ENCODE data around the gene SPEF1. TPM values are rescaled to one million over a fixed set of nuclear protein-coding genes. Genes with fewer than 3 reads are reported as not detected.
A peak's percentile ranks its signal among the peaks of the same experiment; 100 is the strongest.

SPEF1 gene
- total and polyA plus RNA-seq, 2 of the 13 experiments (the other 11 are each of a cell fraction or from before 2014, with no cell fraction given): 0.11 to 0.27 TPM

DNA sequence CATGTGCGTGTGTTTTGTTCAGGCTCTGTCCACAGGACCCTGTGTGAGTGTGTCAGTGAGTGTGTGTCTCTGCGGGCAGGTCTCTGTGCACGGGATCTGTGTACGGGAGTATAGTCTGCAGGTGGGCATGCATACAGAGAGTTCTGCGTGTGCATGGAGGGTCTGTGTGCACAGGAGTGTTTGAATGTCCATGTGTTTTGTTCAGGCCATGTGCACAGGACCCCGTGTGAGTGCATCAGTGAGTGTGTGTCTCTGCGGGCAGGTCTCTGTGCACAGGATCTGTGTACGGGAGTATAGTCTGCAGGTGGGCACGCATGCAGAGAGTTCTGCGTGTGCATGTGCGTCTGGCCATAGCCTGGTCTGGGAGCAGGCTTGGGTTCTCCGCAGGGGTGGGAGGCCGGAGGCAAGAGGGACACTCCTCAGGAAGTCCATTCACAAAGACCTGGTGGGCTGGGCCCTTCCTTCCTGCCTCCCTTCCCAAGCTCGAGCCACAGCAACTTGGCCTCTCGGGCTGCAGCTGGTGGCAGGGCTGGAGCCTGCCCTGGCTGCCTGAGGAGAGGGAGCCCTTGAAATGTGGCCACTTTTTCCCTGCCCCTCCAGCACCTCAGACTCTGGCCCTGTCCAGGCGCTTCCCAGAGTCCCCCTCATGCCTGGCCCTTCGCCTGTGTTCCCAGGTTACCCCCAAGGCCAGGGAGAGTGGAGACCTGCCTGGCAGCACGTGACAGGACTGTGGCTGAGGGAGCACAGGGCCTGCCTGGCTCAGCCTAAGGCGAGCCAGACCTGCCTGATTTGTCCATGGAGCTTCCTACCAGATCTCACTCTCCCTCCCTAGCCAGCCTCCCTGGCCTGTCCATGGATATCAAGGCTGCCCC lies 42.0 kb downstream of the SPEF1 start (continued):
- TF ChIP-seq, protein P1, sequence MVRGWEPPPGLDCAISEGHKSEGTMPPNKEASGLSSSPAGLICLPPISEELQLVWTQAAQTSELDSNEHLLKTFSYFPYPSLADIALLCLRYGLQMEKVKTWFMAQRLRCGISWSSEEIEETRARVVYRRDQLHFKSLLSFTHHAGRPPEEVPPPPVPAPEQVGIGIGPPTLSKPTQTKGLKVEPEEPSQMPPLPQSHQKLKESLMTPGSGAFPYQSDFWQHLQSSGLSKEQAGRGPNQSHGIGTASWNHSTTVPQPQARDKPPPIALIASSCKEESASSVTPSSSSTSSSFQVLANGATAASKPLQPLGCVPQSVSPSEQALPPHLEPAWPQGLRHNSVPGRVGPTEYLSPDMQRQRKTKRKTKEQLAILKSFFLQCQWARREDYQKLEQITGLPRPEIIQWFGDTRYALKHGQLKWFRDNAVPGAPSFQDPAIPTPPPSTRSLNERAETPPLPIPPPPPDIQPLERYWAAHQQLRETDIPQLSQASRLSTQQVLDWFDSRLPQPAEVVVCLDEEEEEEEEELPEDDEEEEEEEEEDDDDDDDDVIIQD (CRISPR knock-in tag; IDR thresholded peaks at IDR 0.05; ENCODE audit: low read depth): no peak
- TF ChIP-seq, protein P2, sequence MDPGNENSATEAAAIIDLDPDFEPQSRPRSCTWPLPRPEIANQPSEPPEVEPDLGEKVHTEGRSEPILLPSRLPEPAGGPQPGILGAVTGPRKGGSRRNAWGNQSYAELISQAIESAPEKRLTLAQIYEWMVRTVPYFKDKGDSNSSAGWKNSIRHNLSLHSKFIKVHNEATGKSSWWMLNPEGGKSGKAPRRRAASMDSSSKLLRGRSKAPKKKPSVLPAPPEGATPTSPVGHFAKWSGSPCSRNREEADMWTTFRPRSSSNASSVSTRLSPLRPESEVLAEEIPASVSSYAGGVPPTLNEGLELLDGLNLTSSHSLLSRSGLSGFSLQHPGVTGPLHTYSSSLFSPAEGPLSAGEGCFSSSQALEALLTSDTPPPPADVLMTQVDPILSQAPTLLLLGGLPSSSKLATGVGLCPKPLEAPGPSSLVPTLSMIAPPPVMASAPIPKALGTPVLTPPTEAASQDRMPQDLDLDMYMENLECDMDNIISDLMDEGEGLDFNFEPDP (CRISPR knock-in tag; conservative IDR thresholded peaks at IDR 0.05): 0 out of 2 replicates have a peak, but pooled peaks have one; percentile 82
- TF ChIP-seq GABPB1 (CRISPR knock-in tag; IDR thresholded peaks at IDR 0.05) (peak; percentile 42; the same call in 1 of the 2 replicates), GATAD2A (CRISPR knock-in tag; IDR thresholded peaks at IDR 0.05) (peak; percentile 37; the same call in 1 of the 2 replicates), ZIK1 (CRISPR knock-in tag; IDR thresholded peaks at IDR 0.05; ENCODE audit: borderline replicate concordance, low read depth) (peak; percentile 62; the same call in 1 of the 2 replicates), KAT8 (CRISPR knock-in tag; IDR thresholded peaks at IDR 0.05) (0 out of 2 replicates have a peak, but pooled peaks have one; percentile 43), KMT2B (CRISPR knock-in tag; IDR thresholded peaks at IDR 0.05) (0 out of 2 replicates have a peak, but pooled peaks have one; percentile 2), AGO1 (IDR thresholded peaks at IDR 0.05; ENCODE audit: low read depth, low read length, poor library complexity, severe bottlenecking) (no peak), ZSCAN31 (CRISPR knock-in tag; IDR thresholded peaks at IDR 0.05; ENCODE audit: low read depth) (peak; percentile 62; the same call in 1 of the 2 replicates), RFX5 (IDR thresholded peaks at IDR 0.05; ENCODE audit: low read depth, low read length) (peak; percentile 90), ZNF761 (CRISPR knock-in tag; conservative IDR thresholded peaks at IDR 0.05) (no peak), ZNF337 (CRISPR knock-in tag; IDR thresholded peaks at IDR 0.05; ENCODE audit: borderline replicate concordance, low read depth) (no peak), ZNF724P (CRISPR knock-in tag; IDR thresholded peaks at IDR 0.05; ENCODE audit: borderline replicate concordance) (0 out of 2 replicates have a peak, but pooled peaks have one; percentile 91), PITX1 (CRISPR knock-in tag; IDR thresholded peaks at IDR 0.05) (peak; percentile 40; the same call in 1 of the 2 replicates), FOXK2 (IDR thresholded peaks at IDR 0.05) (no peak)
- TF ChIP-seq, protein P3, sequence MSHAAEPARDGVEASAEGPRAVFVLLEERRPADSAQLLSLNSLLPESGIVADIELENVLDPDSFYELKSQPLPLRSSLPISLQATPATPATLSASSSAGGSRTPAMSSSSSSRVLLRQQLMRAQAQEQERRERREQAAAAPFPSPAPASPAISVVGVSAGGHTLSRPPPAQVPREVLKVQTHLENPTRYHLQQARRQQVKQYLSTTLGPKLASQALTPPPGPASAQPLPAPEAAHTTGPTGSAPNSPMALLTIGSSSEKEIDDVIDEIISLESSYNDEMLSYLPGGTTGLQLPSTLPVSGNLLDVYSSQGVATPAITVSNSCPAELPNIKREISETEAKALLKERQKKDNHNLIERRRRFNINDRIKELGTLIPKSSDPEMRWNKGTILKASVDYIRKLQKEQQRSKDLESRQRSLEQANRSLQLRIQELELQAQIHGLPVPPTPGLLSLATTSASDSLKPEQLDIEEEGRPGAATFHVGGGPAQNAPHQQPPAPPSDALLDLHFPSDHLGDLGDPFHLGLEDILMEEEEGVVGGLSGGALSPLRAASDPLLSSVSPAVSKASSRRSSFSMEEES (CRISPR knock-in tag; IDR thresholded peaks at IDR 0.05): peak; percentile 89
- TF ChIP-seq, protein P4, sequence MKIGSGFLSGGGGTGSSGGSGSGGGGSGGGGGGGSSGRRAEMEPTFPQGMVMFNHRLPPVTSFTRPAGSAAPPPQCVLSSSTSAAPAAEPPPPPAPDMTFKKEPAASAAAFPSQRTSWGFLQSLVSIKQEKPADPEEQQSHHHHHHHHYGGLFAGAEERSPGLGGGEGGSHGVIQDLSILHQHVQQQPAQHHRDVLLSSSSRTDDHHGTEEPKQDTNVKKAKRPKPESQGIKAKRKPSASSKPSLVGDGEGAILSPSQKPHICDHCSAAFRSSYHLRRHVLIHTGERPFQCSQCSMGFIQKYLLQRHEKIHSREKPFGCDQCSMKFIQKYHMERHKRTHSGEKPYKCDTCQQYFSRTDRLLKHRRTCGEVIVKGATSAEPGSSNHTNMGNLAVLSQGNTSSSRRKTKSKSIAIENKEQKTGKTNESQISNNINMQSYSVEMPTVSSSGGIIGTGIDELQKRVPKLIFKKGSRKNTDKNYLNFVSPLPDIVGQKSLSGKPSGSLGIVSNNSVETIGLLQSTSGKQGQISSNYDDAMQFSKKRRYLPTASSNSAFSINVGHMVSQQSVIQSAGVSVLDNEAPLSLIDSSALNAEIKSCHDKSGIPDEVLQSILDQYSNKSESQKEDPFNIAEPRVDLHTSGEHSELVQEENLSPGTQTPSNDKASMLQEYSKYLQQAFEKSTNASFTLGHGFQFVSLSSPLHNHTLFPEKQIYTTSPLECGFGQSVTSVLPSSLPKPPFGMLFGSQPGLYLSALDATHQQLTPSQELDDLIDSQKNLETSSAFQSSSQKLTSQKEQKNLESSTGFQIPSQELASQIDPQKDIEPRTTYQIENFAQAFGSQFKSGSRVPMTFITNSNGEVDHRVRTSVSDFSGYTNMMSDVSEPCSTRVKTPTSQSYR (CRISPR knock-in tag; IDR thresholded peaks at IDR 0.05; ENCODE audit: borderline replicate concordance): no peak
- TF ChIP-seq, protein P5, sequence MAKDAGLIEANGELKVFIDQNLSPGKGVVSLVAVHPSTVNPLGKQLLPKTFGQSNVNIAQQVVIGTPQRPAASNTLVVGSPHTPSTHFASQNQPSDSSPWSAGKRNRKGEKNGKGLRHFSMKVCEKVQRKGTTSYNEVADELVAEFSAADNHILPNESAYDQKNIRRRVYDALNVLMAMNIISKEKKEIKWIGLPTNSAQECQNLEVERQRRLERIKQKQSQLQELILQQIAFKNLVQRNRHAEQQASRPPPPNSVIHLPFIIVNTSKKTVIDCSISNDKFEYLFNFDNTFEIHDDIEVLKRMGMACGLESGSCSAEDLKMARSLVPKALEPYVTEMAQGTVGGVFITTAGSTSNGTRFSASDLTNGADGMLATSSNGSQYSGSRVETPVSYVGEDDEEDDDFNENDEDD (CRISPR knock-in tag; IDR thresholded peaks at IDR 0.05; ENCODE audit: borderline replicate concordance): peak; percentile 71; the same call in 1 of the 2 replicates
- TF ChIP-seq, protein P6, sequence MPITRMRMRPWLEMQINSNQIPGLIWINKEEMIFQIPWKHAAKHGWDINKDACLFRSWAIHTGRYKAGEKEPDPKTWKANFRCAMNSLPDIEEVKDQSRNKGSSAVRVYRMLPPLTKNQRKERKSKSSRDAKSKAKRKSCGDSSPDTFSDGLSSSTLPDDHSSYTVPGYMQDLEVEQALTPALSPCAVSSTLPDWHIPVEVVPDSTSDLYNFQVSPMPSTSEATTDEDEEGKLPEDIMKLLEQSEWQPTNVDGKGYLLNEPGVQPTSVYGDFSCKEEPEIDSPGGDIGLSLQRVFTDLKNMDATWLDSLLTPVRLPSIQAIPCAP (CRISPR knock-in tag; IDR thresholded peaks at IDR 0.05; ENCODE audit: low read depth): no peak
